Loucy (cell line): ENCODE measurements around the gene PREX1.

Experiments
- CTCF ChIP-seq: fragments of 200-600 bp; sonication (generic); conservative IDR thresholded peaks from 2 replicates; pipeline ENCODE4 v1.5.1; 2014; ENCODE audit warnings: mild to moderate bottlenecking, antibody characterized with exemption, low read length
- EZH2phosphoT487 ChIP-seq: fragments of 200-600 bp; IDR thresholded peaks from 2 replicates; pipeline ENCODE4 v1.6.1; 2018; ENCODE audit warnings: antibody characterized with exemption, mild to moderate bottlenecking, moderate library complexity, borderline replicate concordance

GRCh38 chr20:48720256-48720985 is 107.4 kb downstream of the PREX1 start:
- TF ChIP-seq CTCF (no peak), EZH2phosphoT487 (no peak)
